Activated CD4-positive, alpha-beta T cell treated with anti-CD3 and anti-CD28 coated beads for 1 hour (primary cell): ENCODE results near the gene KHSRP.

Source experiments
- DNase-seq: peaks from one replicate; pipeline ENCODE4 v3.0.0-alpha.2; 2020

KHSRP gene

GRCh38 chr19:6392221-6393073, 32.2 kb downstream of the KHSRP start:
- no peak for DNase-seq

GRCh38 chr19:6387372-6387771, 37.2 kb downstream of the KHSRP start:
- no peak for DNase-seq

- no peak for DNase-seq
Measured at GRCh38 chr19:6384381-6384780, 40.2 kb downstream of the KHSRP start.

- DNase-seq, result no peak
Measured at GRCh38 chr19:6383188-6383587, 41.4 kb downstream of the KHSRP start.

- DNase-seq, result no peak
Measured at GRCh38 chr19:6381030-6381750, 43.4 kb downstream of the KHSRP start.

- no peak for DNase-seq
Measured at GRCh38 chr19:6379744-6380143, 44.9 kb downstream of the KHSRP start.

GRCh38 chr19:6378486-6378885, 46.1 kb downstream of the KHSRP start:
- DNase-seq, result no peak

GRCh38 chr19:6378041-6378440, 46.6 kb downstream of the KHSRP start:
- DNase-seq, result no peak

- DNase-seq, result no peak
Measured at GRCh38 chr19:6376512-6377190, 48.0 kb downstream of the KHSRP start.

- no peak for DNase-seq
Measured at GRCh38 chr19:6375411-6376010, 49.1 kb downstream of the KHSRP start, which contains the start of gene PSPN. Gene PSPN (minus strand): TSS chr19:6375933. CDS start chr19:6375849, 84 bp downstream.

- DNase-seq, result no peak
Measured at GRCh38 chr19:6374711-6375410, 49.8 kb downstream of the KHSRP start.

GRCh38 chr19:6374161-6374709, 50.4 kb downstream of the KHSRP start:
- DNase-seq, result no peak

- DNase-seq, result no peak
Measured at GRCh38 chr19:6373813-6374108, 50.9 kb downstream of the KHSRP start.

- peak; percentile 96 for DNase-seq
Measured at GRCh38 chr19:6373096-6373812, 51.4 kb downstream of the KHSRP start.

GRCh38 chr19:6372594-6373095, 52.0 kb downstream of the KHSRP start, which contains the start of gene ALKBH7:
Gene ALKBH7 (plus strand): TSS chr19:6372794. CDS start chr19:6372821, 27 bp downstream.
- DNase-seq, result peak; percentile 91

GRCh38 chr19:6364353-6364752, 60.3 kb downstream of the KHSRP start:
- DNase-seq, result no peak
